ENCODE measurements around the gene CCDC192.

CCDC192 gene

DNA sequence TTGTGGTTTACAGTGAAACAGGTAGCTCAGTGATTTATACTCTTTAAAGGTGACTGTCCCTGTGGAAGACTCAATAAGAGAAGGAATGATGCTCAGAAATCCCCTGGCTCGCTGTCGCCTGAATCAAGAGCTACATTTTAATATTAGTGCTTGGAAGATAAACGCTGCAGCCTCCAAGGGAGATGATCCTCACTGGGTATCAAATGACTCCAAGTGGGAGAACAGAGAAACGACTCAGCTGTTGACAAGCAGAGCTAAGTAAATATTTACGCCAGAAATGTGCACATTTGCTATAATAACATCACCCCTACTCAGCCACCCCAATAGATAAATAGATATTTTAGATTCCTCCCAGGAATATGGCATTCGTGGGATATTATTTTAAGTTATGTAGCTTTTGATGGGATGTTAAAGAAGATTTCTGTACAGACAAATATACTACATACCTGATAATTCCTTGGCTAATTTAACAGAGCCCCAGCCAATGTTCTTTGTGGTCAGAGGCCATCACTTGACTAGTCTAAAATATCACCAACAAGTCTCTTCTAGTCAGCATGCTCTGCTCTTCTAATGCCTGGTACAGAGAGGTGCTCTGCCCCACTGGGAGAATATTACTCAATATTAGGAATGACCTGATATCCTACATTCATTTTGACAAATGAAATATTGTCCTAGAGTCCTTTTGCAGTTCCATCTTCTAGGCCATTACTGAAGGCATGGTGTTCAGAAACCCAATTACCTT lies 18.3 kb upstream of the CCDC192 start:
- ChIA-PET CTCF (interaction anchor here (0.6 kb wide), 1 partner anchor 24 kb away, joined by 3 read pairs; no protein-coding TSS in a partner anchor), POLR2A (no interaction called here)
- TF ChIP-seq BHLHE40 (IDR thresholded peaks at IDR 0.05; ENCODE audit: borderline replicate concordance) (no peak), HDGF (IDR thresholded peaks at IDR 0.05; ENCODE audit: borderline replicate concordance) (no peak), L3MBTL2 (conservative IDR thresholded peaks at IDR 0.05) (no peak), FOXK2 (IDR thresholded peaks at IDR 0.05) (no peak)
- no peak for DNase-seq (ENCODE audit: extremely low spot score)

DNA sequence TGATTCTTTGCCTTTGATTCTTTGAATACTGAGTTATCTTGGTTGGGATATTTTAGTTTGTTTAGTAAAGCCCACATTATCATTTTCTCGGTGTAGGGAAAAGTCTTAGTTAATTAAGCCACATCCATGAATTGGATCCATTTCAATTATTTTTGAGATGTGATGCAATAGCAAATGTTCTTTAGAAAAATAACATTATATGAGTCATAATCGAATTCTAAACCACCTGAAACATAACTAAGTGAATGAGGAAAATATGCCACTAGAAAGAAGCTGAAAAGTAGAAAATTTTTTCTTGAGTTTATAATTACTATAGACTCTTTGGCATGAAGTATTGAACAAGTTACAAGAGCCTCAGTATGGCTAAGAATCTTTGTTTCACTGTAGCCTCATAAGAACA lies 17.5 kb upstream of the CCDC192 start:
- POLR2A ChIA-PET = no interaction called here
- DNase-seq (ENCODE audit: extremely low spot score) = no peak
- TF ChIP-seq FOXA1 (IDR thresholded peaks at IDR 0.05) = no peak
- TF ChIP-seq NFRKB (IDR thresholded peaks at IDR 0.05) = no peak
- no peak for TF ChIP-seq FOXK2 (IDR thresholded peaks at IDR 0.05)
- no peak for TF ChIP-seq CTBP1 (IDR thresholded peaks at IDR 0.05; ENCODE audit: borderline replicate concordance)
- no peak for TF ChIP-seq TARDBP (IDR thresholded peaks at IDR 0.05)
- no peak for TF ChIP-seq SP1 (IDR thresholded peaks at IDR 0.05)
- TF ChIP-seq, protein P1, sequence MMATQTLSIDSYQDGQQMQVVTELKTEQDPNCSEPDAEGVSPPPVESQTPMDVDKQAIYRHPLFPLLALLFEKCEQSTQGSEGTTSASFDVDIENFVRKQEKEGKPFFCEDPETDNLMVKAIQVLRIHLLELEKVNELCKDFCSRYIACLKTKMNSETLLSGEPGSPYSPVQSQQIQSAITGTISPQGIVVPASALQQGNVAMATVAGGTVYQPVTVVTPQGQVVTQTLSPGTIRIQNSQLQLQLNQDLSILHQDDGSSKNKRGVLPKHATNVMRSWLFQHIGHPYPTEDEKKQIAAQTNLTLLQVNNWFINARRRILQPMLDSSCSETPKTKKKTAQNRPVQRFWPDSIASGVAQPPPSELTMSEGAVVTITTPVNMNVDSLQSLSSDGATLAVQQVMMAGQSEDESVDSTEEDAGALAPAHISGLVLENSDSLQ (IDR thresholded peaks at IDR 0.05) = no peak
- TF ChIP-seq FOXM1 (IDR thresholded peaks at IDR 0.05; ENCODE audit: borderline replicate concordance) = no peak
- no peak for TF ChIP-seq LEF1 (IDR thresholded peaks at IDR 0.05; ENCODE audit: borderline replicate concordance)
- no peak for TF ChIP-seq ELF4 (IDR thresholded peaks at IDR 0.05)
- TF ChIP-seq BHLHE40 (IDR thresholded peaks at IDR 0.05; ENCODE audit: borderline replicate concordance) = no peak
- no peak for TF ChIP-seq ARNT (IDR thresholded peaks at IDR 0.05)
- no peak for TF ChIP-seq L3MBTL2 (conservative IDR thresholded peaks at IDR 0.05)
- TF ChIP-seq ZNF384 (IDR thresholded peaks at IDR 0.05) = no peak
- no peak for TF ChIP-seq SUZ12 (IDR thresholded peaks at IDR 0.05)
- no peak for TF ChIP-seq HDGF (IDR thresholded peaks at IDR 0.05; ENCODE audit: borderline replicate concordance)
- CTCF ChIA-PET = interaction anchor here (0.6 kb wide), 1 partner anchor 25 kb away, joined by 3 read pairs; no protein-coding TSS in a partner anchor

DNA sequence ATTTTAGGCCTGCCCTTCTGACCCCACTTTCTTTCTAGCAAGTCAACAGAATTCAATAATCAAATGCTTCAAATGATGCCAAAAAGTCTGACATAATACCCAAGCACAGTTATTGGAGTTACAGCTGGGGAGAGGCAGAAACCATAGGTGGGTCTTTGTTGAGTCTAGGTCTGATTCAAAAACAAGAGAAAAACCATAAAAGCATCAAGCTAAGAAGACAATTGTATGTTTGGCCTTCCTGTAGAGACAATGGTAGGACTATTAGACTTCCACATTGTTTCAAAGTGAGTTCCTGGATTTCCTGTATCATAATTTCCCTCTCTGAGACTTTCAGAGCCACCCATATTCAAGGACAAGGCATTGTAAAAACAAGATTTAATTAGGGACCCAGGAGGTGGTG lies 16.8 kb upstream of the CCDC192 start:
- CTCF ChIA-PET = no interaction called here
- TF ChIP-seq L3MBTL2 (conservative IDR thresholded peaks at IDR 0.05) (no peak), FOXM1 (IDR thresholded peaks at IDR 0.05; ENCODE audit: borderline replicate concordance) (no peak), FOXA1 (IDR thresholded peaks at IDR 0.05) (no peak), ZNF384 (IDR thresholded peaks at IDR 0.05) (no peak), CTBP1 (IDR thresholded peaks at IDR 0.05; ENCODE audit: borderline replicate concordance) (no peak), ELF4 (IDR thresholded peaks at IDR 0.05) (no peak)
- TF ChIP-seq, protein P1 (IDR thresholded peaks at IDR 0.05) = no peak
- DNase-seq (ENCODE audit: extremely low spot score) = no peak
- POLR2A ChIA-PET = no interaction called here

DNA sequence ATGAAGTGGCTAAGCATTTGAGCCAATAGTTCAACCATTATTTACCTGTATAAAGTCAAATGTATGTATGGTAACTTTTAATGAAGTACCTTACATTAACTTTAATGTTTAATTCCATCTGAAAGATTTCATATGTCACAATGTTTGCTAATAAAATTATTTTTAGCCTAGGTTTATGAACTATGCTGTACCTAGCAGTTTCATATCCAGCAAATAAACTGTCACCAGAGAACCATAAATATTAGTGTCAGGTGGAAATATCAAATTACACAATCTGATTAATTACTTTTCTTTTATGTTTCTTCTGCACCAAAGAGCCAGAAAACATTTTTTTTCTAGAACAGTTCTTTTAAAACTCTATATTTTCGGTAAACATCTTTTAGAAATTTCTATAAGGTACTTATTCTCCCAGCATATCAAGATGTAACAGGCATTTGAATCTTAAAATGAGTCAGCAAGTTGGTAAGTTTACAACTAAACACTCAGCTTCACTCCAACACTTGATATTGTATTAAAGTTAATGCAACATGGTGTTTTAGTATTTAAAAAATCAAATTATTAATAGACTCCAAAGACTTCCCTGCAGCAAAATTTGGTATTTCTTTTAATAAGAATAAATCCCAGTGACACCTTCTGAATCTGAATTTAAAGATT lies 8.5 kb upstream of the CCDC192 start:
- POLR2A ChIA-PET = no interaction called here

DNA sequence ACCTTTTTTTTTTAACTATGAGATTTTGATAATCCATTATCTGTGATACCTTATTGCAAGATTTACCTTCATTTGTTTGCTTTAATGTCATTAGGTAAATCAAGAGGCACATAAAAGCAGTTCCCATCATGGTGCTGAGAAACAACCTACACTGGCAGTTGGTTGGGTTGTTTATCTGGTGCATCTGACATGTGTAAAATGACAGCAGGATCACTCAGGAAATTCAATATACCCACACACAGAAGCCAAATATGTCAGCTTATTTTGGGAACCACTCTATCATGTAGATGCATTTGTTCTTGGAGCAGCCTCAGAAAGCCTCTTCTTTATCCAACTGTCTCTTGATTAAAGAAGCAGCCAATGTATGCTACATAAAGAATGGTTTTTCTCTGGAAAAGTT lies 7.8 kb upstream of the CCDC192 start:
- TF ChIP-seq ZNF384 (IDR thresholded peaks at IDR 0.05) (no peak), FOXA1 (IDR thresholded peaks at IDR 0.05) (no peak), L3MBTL2 (conservative IDR thresholded peaks at IDR 0.05) (no peak), SP1 (IDR thresholded peaks at IDR 0.05) (no peak), FOXM1 (IDR thresholded peaks at IDR 0.05; ENCODE audit: borderline replicate concordance) (no peak), HDGF (IDR thresholded peaks at IDR 0.05; ENCODE audit: borderline replicate concordance) (no peak), CTBP1 (IDR thresholded peaks at IDR 0.05; ENCODE audit: borderline replicate concordance) (no peak), ELF4 (IDR thresholded peaks at IDR 0.05) (no peak)
- TF ChIP-seq, protein P1 (IDR thresholded peaks at IDR 0.05) = no peak
- DNase-seq (ENCODE audit: extremely low spot score) = no peak
- CTCF ChIA-PET = no interaction called here
- POLR2A ChIA-PET = no interaction called here

More for the DNA sequence above, 8.5 kb upstream of the CCDC192 start:
- CTCF ChIA-PET = no interaction called here
- no peak for DNase-seq (ENCODE audit: extremely low spot score)
- no peak for TF ChIP-seq HDGF (IDR thresholded peaks at IDR 0.05; ENCODE audit: borderline replicate concordance)
- no peak for TF ChIP-seq ELF4 (IDR thresholded peaks at IDR 0.05)
- TF ChIP-seq FOXA1 (IDR thresholded peaks at IDR 0.05) = no peak
- TF ChIP-seq, protein P1 (IDR thresholded peaks at IDR 0.05) = no peak
- no peak for TF ChIP-seq ZNF384 (IDR thresholded peaks at IDR 0.05)
- TF ChIP-seq FOXK2 (IDR thresholded peaks at IDR 0.05) = no peak
- TF ChIP-seq ARNT (IDR thresholded peaks at IDR 0.05) = no peak
- no peak for TF ChIP-seq FOXM1 (IDR thresholded peaks at IDR 0.05; ENCODE audit: borderline replicate concordance)

DNA sequence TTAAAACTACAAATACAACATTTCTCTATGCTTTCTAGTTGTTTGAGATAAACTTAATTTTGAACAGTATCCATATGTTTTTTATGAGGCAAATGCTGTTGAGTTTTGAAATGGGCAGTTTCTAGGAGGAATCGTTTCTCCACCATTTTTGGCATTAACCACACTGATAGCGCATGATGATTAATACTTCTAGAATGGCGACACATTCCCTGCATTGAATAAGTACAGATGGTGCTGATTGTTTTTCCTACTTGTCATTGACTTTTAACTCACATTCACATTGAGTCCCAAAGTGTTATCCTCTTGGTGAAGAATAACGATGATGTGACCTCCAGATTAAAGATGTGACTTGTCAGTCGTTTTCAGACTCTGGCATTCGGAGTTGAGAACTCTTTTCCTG lies 6.5 kb upstream of the CCDC192 start:
- TF ChIP-seq LEF1 (IDR thresholded peaks at IDR 0.05; ENCODE audit: borderline replicate concordance) = no peak
- TF ChIP-seq FOXK2 (IDR thresholded peaks at IDR 0.05) = no peak
- TF ChIP-seq CTBP1 (IDR thresholded peaks at IDR 0.05; ENCODE audit: borderline replicate concordance) = no peak
- TF ChIP-seq ZNF384 (IDR thresholded peaks at IDR 0.05) = no peak
- TF ChIP-seq SUZ12 (IDR thresholded peaks at IDR 0.05) = no peak
- CTCF ChIA-PET = no interaction called here
- POLR2A ChIA-PET = no interaction called here
- no peak for DNase-seq (ENCODE audit: extremely low spot score)

Measured in HEK293T (cell line).